OCI-LY7 (cell line): ENCODE results near the gene CNPY2. TPM values are rescaled to one million over a fixed set of nuclear protein-coding genes. Genes with fewer than 3 reads are reported as not detected.
A peak's percentile ranks its signal among the peaks of the same experiment; 100 is the strongest.

ENCODE experiments used
- BruUV-seq: library from RNA; stranded (reverse); fragments of 400-500 nt; replicated peaks from 2 replicates; lab custom pipeline; 2021; lab: Mats Ljungman, UMichigan
- CTCF ChIA-PET: fragments of 300-600 bp; sonication (Branson Sonifier 250); formaldehyde crosslinking; loops from one replicate; lab custom pipeline; 2022; ENCODE audit warnings: antibody characterized with exemption; ENCODE audit not compliant: unreplicated experiment; lab: Charles Lee
- POLR2A ChIA-PET: fragments of 300-600 bp; sonication (Branson Sonifier 250); formaldehyde crosslinking; loops from one replicate; lab custom pipeline; 2022; ENCODE audit warnings: antibody characterized with exemption; lab: Charles Lee
- DNase-seq: peaks from one replicate; pipeline ENCODE4 v3.0.0-alpha.2; 2015; ENCODE audit warnings: low spot score
- H2AFZ ChIP-seq: fragments of 200-600 bp; sonication (generic), shearing (Covaris generic); 2 replicates; pipeline ENCODE4 v1.6.1; 2014; ENCODE audit warnings: mild to moderate bottlenecking, antibody characterized with exemption, low read length, moderate library complexity
- H3K27ac ChIP-seq: fragments of 200-600 bp; sonication (generic); 2 replicates; pipeline ENCODE4 v1.5.1; 2014; ENCODE audit warnings: mixed run types, low read depth, mild to moderate bottlenecking, moderate library complexity, low read length, inconsistent platforms; ENCODE audit not compliant: poor library complexity, severe bottlenecking
- H3K36me3 ChIP-seq: fragments of 200-600 bp; sonication (generic); 2 replicates; pipeline ENCODE4 v1.6.1; 2014; ENCODE audit warnings: mild to moderate bottlenecking, antibody characterized with exemption, low read length, moderate library complexity, mixed read lengths; ENCODE audit not compliant: insufficient read depth
- H3K4me1 ChIP-seq: fragments of 200-600 bp; sonication (generic); 2 replicates; pipeline ENCODE4 v1.5.1; 2014; ENCODE audit warnings: mild to moderate bottlenecking, low read length; ENCODE audit not compliant: insufficient read depth, poor library complexity, severe bottlenecking
- H3K4me2 ChIP-seq: fragments of 200-600 bp; sonication (generic); 2 replicates; pipeline ENCODE4 v1.6.1; 2014; ENCODE audit warnings: mild to moderate bottlenecking, low read length
- H3K4me3 ChIP-seq: fragments of 200-600 bp; sonication (generic); 2 replicates; pipeline ENCODE4 v1.5.1; 2014; ENCODE audit warnings: mild to moderate bottlenecking, low read depth, low read length; ENCODE audit not compliant: poor library complexity, severe bottlenecking
- H3K79me2 ChIP-seq: fragments of 200-600 bp; sonication (generic); 2 replicates; pipeline ENCODE4 v1.6.1; 2016; ENCODE audit warnings: low read depth, mild to moderate bottlenecking, low read length, moderate library complexity, mixed read lengths; ENCODE audit not compliant: insufficient read depth
- H3K9me2 ChIP-seq: fragments of 200-600 bp; sonication (generic); 2 replicates; pipeline ENCODE4 v1.6.1; 2016; ENCODE audit warnings: mild to moderate bottlenecking, low read length, mixed read lengths; ENCODE audit not compliant: insufficient read depth
- H3K9me3 ChIP-seq: fragments of 200-600 bp; sonication (generic); 2 replicates; pipeline ENCODE4 v1.6.1; 2014; ENCODE audit warnings: mild to moderate bottlenecking, mixed run types, low read length, mixed read lengths
- H4K20me1 ChIP-seq: fragments of 200-600 bp; sonication (generic); 2 replicates; pipeline ENCODE4 v1.6.1; 2014; ENCODE audit warnings: mild to moderate bottlenecking, antibody characterized with exemption, low read length, moderate library complexity, mixed read lengths; ENCODE audit not compliant: insufficient read depth
- CTCF ChIP-seq: fragments of 200-600 bp; sonication (generic); conservative IDR thresholded peaks from 2 replicates; pipeline ENCODE4 v1.5.1; 2014; ENCODE audit warnings: mild to moderate bottlenecking, antibody characterized with exemption, low read length, moderate library complexity, mixed read lengths
- EZH2phosphoT487 ChIP-seq: fragments of 200-600 bp; sonication (generic); IDR thresholded peaks from 2 replicates; pipeline ENCODE4 v1.6.1; 2018; ENCODE audit warnings: low read depth, borderline replicate concordance, mild to moderate bottlenecking, mixed run types, antibody characterized with exemption, low read length, moderate library complexity, mixed read lengths
- intact Hi-C: fragments of 100-400 bp; cut with micrococcal nuclease; formaldehyde crosslinking; loops from one replicate; pipeline ENCODE4 v1.10.0; 2022; ENCODE audit not compliant: unreplicated experiment
- total RNA-seq, 2 experiments: library from RNA; depleted of rRNA in 1 of 2; stranded (reverse); fragments of >200 nt in 1 of 2; shearing (Covaris generic) in 1 of 2; gene quantifications; 2 replicates each; pipeline ENCODE4 v1.2.3, GENCODE V29; 2014 to 2022

Gene CNPY2
- total RNA-seq, 2 experiments from 2014 or later, result 75.5 to 85.5 TPM

DNA sequence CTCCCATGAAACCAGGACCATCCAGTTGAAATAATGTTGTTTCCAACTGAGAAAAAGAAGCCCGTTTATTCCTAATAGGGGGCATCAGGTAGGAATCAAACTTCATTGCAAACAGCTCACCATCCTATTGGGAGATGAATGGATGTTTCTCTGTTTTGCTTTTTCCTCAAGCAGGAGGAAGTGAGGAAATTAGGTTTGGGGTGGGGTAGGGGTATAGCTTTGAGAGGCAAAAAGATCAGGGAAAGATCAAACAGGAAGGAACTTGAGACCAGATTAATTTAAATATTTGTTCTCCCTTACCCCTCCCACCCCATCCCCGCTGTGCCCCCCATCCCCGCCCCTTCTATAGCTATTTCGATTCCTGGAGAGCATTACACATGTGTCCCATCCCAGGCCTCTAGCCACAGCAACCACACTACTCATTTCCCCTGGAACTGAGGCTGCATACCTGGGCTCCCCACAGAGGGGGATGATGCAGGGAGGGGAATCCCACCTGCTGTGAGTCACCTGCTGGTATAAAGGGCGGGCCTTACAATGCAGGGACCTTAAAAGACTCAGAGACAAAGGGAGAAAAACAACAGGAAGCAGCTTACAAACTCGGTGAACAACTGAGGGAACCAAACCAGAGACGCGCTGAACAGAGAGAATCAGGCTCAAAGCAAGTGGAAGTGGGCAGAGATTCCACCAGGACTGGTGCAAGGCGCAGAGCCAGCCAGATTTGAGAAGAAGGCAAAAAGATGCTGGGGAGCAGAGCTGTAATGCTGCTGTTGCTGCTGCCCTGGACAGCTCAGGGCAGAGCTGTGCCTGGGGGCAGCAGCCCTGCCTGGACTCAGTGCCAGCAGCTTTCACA lies 22.7 kb upstream of the CNPY2 start, which contains the start of gene IL23A:
TSS of gene IL23A (plus strand) at position 577 of the 850 bp plus-strand sequence. CDS start at position 738, 161 bp downstream.
- intact Hi-C loops, result loop anchor here (2.0 kb wide), 2 partner anchors 22 to 36 kb away; partner anchors contain the start of gene STAT2
- H3K9me3 ChIP-seq, result no peaks in the 10 kb centered on the region
- peak within 1 kb of the TSS; percentile 33; the same call in 1 of the 2 replicates for H2AFZ ChIP-seq
- H3K4me3 ChIP-seq, result peak within 1 kb of the TSS; percentile 65
- TF ChIP-seq CTCF (no peak), EZH2phosphoT487 (no peak)
- peaks cover 27% of the 10 kb centered on the region for H3K36me3 ChIP-seq
- POLR2A ChIA-PET, result interaction anchor here (0.7 to 9.4 kb wide), 20 partner anchors 10 to 133 kb away, joined by 3 to 70 read pairs (median 5); partner anchors contain the start of genes CNPY2, RNF41, SPRYD4 and STAT2
- H4K20me1 ChIP-seq, result no peaks in the 10 kb centered on the region
- H3K79me2 ChIP-seq, result peaks cover 10% of the 10 kb centered on the region; the same call in 1 of the 2 replicates
- CTCF ChIA-PET, result interaction anchor here (0.6 to 1.5 kb wide), 4 partner anchors 20 to 79 kb away, joined by 4 to 6 read pairs (median 4); partner anchors contain the start of gene STAT2
- BruUV-seq, result no TSS peak
- H3K4me2 ChIP-seq, result peak within 1 kb of the TSS; percentile 92
- peaks cover 60% of the 10 kb centered on the region for H3K4me1 ChIP-seq
- peak within 1 kb of the TSS; percentile 85 for H3K27ac ChIP-seq
- no peaks in the 10 kb centered on the region for H3K9me2 ChIP-seq
- DNase-seq, result peak; percentile 80

GRCh38 chr12:56337753-56338251 lies 22.0 kb upstream of the CNPY2 start:
- no TSS peak for BruUV-seq
- H2AFZ ChIP-seq, result peak overlapping the region; percentile 26; the same call in 1 of the 2 replicates

More at GRCh38 chr12:56337753-56338251, 22.0 kb upstream of the CNPY2 start:
- H3K79me2 ChIP-seq, result peaks cover 16% of the 10 kb centered on the region; the same call in 1 of the 2 replicates
- intact Hi-C loops, result loop anchor here (2.0 kb wide), 2 partner anchors 23 to 37 kb away; partner anchors contain the start of gene STAT2
- CTCF ChIA-PET, result interaction anchor here (0.8 to 1.5 kb wide), 2 partner anchors 22 kb away, joined by 5 to 6 read pairs; partner anchors contain the start of gene STAT2
- no peak for DNase-seq
- no peaks in the 10 kb centered on the region for H4K20me1 ChIP-seq
- POLR2A ChIA-PET, result interaction anchor here (0.6 to 9.4 kb wide), 22 partner anchors 11 to 148 kb away, joined by 3 to 70 read pairs (median 4); partner anchors contain the start of genes CNPY2, RNF41, SPRYD4 and STAT2
- peaks cover 20% of the 10 kb centered on the region for H3K36me3 ChIP-seq
- no peak for TF ChIP-seq EZH2phosphoT487
- no peak for TF ChIP-seq CTCF
- H3K27ac ChIP-seq, result peak overlapping the region; percentile 85
- H3K9me2 ChIP-seq, result no peaks in the 10 kb centered on the region
- H3K4me1 ChIP-seq, result peaks cover 65% of the 10 kb centered on the region
- H3K4me3 ChIP-seq, result peak overlapping the region; percentile 65
- H3K9me3 ChIP-seq, result no peaks in the 10 kb centered on the region
- peak overlapping the region; percentile 92 for H3K4me2 ChIP-seq
